Fibroblast of skin of scalp (primary cell): Measurements from ENCODE around the gene PADI3.
"Not testable (repeated sequence)": the region's sequence is repeated elsewhere in the genome, so short reads cannot be mapped to it uniquely, and the experiment has no call there.

Experiments
- DNase-seq: peaks from one replicate; pipeline ENCODE4 v3.0.0-alpha.2; 2013

Gene PADI3

GRCh38 chr1:17241011-17241779 is 7.7 kb upstream of the PADI3 start:
- not testable (repeated sequence) for DNase-seq

- DNase-seq = not testable (repeated sequence)
Observed at GRCh38 chr1:17241780-17242074, 7.2 kb upstream of the PADI3 start.

- DNase-seq = no peak
Observed at GRCh38 chr1:17243274-17243673, 5.6 kb upstream of the PADI3 start.

- DNase-seq = no peak
Observed at GRCh38 chr1:17244821-17245740, 3.8 kb upstream of the PADI3 start.

- no peak for DNase-seq
Observed at GRCh38 chr1:17245816-17246325, 3.0 kb upstream of the PADI3 start.

GRCh38 chr1:17246971-17247370 is 1.9 kb upstream of the PADI3 start:
- DNase-seq = no peak

GRCh38 chr1:17250601-17251000 is 1.7 kb downstream of the PADI3 start:
- DNase-seq = no peak

GRCh38 chr1:17251246-17251645 is 2.3 kb downstream of the PADI3 start:
- DNase-seq = no peak

- peak; percentile 53 for DNase-seq
Observed at GRCh38 chr1:17251701-17252376, 2.9 kb downstream of the PADI3 start.

- DNase-seq = no peak
Observed at GRCh38 chr1:17255336-17255735, 6.4 kb downstream of the PADI3 start.

- no peak for DNase-seq
Observed at GRCh38 chr1:17258116-17258757, 9.3 kb downstream of the PADI3 start.

GRCh38 chr1:17258758-17259130 is 9.8 kb downstream of the PADI3 start:
- DNase-seq = no peak

- peak; percentile 57 for DNase-seq
Observed at GRCh38 chr1:17259233-17259873, 10.5 kb downstream of the PADI3 start.

GRCh38 chr1:17260264-17260663 is 11.4 kb downstream of the PADI3 start:
- DNase-seq = no peak

GRCh38 chr1:17260738-17261137 is 11.8 kb downstream of the PADI3 start:
- DNase-seq = no peak

GRCh38 chr1:17263936-17264335 is 15.0 kb downstream of the PADI3 start:
- no peak for DNase-seq

- no peak for DNase-seq
Observed at GRCh38 chr1:17264470-17264869, 15.6 kb downstream of the PADI3 start.

- no peak for DNase-seq
Observed at GRCh38 chr1:17265162-17265561, 16.3 kb downstream of the PADI3 start.

GRCh38 chr1:17265950-17266349 is 17.1 kb downstream of the PADI3 start:
- DNase-seq = no peak

GRCh38 chr1:17270891-17271765 is 22.2 kb downstream of the PADI3 start:
- no peak for DNase-seq

- DNase-seq = no peak
Observed at GRCh38 chr1:17272066-17272465, 23.2 kb downstream of the PADI3 start.
